Medulla oblongata (tissue), 1 donor: Measurements from ENCODE around the gene FCHO1.
"Not testable (repeated sequence)": the region's sequence is repeated elsewhere in the genome, so short reads cannot be mapped to it uniquely, and the experiment has no call there.

Experiments
- DNase-seq: peaks from one replicate; pipeline ENCODE4 v3.0.0-alpha.2; 2015; ENCODE audit errors: extremely low spot score

The FCHO1 gene

DNA sequence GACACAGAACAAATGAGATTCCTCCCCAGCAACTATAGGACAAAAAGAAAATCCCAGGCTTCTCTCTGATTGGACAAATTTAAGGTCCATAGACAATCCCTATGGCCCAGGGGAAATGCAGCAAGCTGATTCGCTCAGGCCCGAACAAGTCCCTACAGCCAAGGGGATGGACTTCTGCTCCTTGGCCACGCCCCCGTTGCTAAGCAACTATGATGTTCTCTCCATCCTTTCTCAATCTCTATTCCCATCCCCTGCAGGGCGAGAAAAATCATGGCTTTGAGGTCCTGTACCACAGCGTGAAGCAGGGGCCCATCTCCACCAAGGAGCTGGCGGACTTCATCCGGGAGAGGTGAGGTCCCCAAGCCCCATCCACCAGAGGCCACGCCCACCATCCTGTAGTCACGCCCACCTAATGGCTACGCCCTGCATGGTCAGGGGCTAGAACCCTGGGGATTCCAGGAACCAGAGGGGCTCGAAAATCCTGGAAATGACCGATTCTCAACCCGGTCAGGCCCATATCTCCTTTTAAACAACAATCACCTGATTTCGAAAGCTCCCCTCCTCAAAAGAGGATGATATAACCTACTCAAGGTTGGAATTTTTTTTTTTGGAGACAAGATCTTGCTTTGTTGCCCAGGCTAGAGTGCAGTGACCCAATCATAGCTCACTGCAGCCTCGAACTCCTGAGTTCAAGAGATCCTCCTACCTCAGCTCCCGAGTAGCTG is 11.4 kb downstream of the FCHO1 start:
- DNase-seq, result peak; percentile 52

DNA sequence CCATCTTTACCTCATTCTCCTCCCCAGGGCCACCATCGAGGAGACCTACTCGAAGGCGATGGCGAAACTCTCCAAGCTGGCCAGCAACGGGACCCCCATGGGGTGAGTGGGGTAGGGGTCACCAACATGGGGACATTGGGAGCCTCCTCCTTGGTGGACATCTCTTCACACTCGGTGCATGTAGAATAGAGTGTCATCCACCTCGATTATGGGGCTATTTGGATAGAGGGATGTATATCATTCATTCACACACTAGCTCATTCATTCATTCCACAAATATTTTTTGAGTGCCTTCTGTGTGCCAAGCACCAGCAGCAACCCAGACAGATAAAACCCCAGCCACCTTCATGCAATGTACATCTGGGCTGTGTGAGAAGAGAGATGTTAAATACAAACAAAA is 13.1 kb downstream of the FCHO1 start:
- DNase-seq, result no peak

DNA sequence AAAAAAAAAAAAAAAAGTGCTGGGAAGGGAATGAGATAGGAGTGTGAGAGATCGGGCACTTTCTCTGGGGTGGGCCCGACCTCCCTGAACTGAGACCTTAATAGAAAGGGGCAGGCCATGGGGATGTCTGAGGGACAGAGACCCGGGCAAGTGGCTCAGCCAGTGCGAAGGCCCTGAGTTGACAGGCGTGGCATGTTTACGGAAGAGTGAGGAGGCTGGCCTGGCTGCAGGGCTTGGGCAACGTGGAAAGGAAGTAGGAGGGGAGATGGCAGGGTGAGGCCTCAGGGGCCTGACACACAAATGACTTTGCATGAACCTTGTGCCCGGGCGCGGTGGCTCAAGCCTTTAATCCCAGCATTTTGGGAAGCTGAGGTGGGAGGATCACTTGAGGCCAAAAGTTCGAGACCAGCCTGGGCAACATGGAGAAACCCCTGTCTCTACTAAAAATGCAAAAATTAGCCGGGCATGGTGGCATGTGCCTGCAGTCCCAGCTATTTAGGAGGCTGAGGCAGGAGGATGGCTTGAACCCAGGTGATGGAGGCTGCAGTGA is 13.9 kb downstream of the FCHO1 start:
- peak; percentile 66 for DNase-seq

DNA sequence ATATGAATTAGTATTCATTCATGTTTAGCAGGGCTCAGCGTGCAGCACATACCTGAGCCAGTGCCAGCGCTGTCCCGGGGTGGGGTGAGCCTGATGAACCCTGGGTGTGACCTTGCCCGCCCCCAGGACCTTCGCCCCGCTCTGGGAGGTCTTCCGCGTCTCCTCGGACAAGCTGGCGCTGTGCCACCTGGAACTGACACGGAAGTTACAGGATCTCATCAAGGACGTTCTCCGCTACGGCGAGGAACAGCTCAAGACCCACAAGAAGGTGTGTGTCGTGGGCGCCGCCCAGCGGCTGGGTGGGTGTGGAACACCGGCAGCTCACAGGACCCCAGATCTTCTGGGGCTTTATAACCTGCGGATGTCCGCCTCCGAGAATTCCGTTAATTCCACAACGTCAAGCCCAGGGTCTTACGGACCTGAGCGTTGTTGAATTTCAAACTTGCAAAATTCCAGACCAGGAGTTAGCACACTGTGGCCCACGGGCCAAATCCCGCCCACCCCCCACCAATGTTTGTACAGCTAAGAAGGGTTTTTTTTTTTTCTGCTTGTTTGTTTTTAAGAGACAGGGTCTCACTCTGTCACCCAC is 15.4 kb downstream of the FCHO1 start:
- peak; percentile 78 for DNase-seq

DNA sequence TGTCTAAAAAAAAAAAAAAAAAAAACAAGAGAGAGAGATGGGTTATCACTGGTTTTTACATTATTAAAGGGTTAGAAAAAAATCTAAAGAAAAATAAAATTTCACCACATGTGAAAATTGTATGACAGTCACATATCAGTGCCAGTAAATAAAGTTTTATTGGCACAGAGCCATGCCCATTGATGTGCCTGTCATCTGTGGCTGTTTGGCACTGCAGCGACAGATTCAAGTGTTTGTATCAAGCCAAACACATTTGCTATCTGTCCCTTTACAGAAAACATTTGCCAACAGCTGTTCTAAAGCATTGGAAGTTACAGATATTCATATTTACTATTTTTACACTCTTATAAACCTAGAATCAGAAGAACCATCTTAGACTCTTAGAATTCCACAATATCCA is 16.3 kb downstream of the FCHO1 start:
- DNase-seq, result no peak

DNA sequence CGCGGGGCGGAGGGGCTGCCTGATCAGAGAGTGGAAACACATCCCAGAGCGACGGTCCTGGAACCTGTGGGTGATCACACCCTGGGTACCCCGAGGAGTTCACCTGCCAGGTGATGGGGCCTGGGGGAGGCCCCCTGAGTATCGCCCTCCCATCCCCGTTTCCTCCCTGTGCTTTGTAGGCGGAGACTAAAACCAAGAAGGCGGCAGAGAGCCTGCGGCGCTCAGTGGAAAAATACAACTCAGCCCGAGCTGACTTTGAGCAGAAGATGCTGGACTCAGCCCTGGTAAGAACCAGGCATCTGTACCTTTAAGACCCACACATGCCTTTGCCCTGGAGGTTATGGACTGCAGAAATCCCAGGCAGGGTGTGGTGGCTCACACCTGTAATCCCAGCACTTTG is 19.3 kb downstream of the FCHO1 start:
- no peak for DNase-seq

DNA sequence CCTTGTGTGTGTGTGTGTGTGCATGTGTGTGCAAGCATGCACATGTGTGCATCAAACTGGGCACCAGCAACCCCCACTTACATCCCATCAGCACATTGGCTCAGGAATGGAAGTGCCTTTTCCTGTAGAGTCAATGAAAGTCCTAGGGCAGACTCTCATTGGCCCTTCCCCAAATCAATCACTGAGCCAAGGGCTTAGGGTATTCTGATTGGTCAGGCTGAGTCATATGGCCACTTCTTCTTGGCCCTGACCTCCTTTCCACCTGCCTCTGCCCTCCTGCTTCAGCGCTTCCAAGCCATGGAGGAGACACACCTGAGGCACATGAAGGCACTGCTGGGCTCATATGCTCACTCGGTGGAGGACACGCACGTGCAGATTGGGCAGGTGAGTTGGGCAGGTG is 20.9 kb downstream of the FCHO1 start:
- no peak for DNase-seq

DNA sequence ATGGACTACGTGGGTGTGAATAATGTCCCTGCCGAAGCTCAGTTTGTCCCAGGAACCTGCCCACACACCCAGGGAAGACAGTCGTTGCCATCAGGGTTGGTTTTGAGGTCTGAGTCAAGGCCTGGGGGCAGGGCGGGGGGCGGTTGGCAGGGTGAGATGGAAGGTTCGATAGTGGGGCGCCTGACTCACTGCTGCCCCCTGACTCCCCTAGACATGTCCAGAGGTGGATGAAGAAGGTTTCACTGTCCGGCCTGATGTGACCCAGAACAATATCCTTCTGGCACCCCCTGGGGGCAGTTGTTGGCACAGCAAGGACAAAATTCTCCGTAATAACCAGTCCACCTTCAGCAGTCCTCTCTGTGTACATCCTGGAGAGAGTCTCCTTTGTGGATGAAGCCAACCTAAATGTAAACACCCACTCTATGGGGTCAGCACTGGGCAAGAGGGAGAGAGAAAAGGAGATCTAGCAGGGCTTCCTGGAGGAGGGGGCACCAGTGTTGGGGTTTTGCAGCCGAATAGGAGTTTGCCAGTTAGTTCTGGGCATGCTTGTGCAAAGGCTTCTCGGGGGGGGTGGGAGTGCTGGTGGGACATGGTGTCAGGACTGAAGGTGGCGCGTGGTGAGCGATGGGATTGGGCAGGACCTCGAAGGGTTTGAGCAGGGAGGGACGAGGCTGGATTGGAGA is 24.1 kb downstream of the FCHO1 start:
- peak; percentile 27 for DNase-seq

DNA sequence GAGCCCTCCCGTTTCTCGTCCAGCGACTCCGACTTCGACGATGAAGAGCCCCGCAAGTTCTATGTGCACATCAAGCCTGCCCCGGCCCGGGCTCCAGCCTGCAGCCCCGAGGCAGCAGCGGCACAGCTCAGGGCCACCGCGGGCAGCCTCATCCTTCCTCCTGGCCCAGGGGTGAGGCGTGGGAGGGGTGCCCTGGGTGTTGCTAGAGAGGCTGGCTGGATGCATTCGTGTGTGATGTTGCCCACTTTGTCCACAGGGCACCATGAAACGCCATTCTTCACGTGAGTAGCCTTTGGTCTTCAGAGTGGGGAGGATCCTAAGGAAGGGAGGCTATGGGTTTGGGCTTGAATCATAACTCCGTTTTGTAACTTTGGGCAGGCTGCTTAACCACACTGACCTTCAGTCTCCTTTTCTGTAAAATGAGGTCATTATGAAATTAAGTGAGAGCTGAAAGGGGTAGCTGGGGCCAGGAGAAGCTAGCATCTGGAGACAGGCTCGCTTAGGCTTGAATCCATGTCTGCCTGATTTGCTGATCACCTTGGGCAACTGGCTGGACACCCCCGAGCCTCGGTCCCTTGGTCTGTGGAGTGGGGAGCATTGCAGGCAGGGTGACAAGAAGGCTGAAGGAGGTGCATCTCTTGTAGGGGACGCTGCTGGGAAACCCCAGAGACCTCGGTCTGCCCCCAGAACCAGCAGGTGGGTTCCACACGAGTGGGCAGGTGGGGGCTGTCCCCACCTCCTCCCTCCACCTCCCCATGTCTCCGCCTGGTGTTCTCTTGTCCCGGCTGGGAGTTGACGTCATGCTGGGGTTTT is 24.9 kb downstream of the FCHO1 start:
- DNase-seq, result no peak

DNA sequence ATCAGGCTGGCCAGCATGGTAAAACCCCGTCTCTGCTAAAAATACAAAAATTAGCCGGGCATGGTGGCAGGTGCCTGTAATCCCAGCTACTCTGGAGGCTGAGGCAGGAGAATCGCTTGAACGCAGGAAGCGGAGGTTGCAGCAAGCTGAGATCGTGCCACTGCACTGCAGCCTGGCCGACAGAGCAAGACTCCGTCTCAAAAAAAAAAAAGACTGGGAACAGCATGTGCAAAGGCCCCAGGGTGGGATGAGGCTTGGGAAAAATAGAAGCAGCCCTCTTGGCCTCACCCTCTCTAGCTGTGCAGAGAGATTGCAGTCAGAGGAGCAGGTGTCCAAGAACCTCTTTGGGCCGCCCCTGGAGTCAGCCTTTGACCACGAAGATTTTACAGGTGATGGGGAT is 26.6 kb downstream of the FCHO1 start:
- DNase-seq, result not testable (repeated sequence)

DNA sequence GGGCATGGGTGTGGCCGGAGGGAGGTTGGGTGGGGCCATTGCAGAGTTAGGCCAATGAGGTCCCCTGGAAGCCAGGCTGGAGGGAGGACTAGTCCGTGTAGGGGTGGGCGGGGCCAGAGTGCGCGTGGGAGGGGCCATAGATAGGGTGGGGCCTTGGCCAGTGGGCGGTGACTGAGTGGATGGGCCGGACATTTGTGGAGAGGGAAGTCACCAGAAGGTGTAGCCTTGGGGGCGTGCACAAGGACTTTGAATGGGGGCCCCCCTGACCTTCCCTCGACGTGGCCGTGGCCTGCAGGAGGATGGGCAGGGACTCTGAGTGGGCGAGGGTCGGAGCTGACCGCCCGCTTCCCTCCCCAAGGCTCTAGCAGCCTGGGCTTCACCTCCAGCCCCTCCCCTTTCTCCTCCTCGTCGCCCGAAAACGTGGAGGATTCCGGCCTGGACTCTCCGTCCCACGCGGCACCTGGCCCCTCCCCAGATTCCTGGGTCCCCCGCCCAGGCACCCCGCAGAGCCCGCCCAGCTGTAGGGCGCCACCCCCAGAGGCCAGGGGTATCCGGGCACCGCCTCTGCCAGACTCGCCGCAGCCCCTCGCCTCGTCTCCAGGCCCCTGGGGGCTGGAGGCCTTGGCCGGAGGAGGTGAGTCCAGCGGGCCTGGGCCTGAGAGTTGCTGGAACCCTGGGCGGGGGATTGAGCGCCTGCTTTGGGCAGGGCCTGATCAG is 27.1 kb downstream of the FCHO1 start:
- no peak for DNase-seq

DNA sequence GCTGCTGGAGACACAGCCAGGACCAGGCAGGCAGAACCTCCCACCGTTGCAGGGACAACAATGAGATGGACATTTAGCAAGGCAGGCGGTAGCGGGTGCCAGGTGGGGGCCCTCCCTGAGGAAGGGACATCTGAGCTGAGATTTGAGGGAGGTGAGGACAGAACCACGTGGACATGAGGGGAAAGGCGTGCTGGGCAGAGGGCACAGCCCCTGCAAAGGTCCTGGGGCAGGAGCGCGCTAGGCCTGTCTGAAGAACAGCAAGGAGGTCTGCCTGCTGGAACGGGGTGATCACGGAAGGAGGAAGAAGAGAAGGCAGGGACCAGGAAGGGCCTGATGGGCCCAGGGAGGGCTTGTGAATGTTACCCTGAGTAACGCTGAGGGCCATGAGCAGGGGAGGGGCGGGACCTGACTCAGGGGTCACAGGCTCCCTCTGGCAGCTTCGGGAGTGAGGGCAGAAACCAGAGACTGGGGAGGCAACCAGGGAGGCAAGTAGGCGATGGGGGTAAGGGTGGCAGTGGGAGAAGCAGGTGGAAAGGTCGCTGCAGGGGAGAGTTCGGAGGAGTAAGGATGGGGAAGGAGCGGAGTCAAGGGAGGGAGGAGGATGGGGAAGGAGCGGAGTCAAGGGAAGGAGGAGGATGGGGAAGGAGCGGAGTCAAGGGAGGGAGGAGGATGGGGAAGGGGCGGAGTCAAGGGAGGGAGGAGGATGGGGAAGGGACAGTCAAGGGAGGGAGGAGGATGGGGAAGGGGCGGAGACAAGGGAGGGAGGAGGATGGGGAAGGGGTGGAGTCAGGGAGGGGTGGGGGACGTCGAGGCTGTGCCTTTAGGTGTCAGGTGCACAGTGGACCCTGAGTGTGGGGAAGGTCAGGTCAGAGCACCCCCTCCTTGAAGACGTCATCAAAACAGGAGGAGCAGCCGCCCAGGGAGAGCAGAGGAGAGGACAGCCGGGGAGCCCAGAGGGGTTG is 28.0 kb downstream of the FCHO1 start:
- DNase-seq, result peak; percentile 72

DNA sequence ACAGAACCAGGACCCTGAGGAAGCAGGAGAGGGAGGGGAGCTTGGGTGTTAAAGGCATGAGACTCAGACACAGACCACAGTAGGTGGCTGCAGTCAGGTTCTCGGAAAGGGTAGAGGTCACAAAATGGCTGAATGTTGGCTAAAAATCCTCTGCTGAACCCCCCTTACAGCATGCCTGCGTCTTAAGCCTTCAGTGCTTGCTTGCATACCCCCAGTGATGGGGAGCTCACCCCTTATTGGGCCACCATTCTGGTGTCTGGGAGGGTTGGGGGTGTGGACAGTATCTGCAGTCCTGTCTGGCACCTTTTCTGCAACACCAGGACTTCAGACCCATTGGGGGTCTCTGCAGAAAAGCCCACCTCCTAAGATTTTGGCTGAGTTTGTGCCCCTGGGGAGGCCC is 29.5 kb downstream of the FCHO1 start:
- no peak for DNase-seq

DNA sequence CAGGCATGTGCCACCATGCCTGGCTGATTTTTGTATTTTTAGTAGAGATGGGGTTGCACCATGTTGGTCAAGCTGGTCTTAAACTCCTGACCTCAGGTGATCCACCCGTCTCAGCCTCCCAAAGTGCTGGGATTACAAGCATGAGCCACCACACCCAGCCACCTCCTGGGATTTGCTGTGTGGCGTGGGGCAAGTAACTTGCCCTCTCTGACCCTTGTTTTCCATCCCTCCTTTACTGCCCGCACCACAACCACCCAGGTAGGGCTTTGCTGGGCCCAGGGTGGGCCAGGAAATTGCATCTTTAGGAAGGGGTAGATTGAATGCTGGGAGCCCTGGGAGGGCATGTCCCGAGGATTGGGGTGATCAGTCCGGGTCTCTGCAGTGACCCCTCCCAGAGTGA is 32.4 kb downstream of the FCHO1 start:
- DNase-seq, result not testable (repeated sequence)

DNA sequence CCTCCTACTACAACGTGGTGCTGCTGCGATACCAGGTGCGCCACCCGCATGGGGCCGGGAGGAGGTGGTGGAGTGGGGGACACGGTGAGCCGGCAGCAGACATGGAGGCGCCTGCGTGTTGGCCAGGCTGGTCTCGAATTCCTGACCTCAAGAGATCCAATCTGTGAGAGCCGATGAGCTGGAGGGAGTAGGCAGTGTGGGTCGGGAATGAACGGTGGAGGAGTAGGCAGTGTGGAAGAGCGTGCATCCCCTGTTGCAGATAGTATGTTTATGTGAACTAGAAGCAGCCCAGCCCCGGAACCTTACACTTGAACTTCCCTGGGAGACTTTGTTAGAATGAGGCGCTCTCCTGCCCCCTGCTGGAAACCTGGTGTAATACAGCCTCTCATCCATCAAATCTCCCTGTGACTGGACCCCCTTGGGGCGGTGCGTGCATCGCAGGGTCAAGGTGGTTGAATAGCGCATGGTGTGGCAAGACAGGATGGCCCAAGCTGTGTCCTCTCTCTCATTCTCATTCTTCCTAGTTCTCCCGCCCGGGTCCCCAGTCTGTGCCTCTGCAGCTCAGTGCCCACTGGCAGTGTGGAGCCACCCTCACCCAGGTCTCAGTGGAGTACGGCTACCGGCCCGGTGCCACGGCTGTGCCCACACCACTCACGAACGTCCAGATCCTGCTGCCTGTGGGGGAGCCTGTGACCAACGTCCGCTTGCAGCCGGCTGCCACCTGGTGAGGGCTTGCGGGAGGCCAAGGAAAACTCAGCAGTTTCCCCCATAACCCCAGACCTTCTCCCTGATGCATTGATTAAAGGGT is 33.1 kb downstream of the FCHO1 start:
- DNase-seq, result peak; percentile 76

DNA sequence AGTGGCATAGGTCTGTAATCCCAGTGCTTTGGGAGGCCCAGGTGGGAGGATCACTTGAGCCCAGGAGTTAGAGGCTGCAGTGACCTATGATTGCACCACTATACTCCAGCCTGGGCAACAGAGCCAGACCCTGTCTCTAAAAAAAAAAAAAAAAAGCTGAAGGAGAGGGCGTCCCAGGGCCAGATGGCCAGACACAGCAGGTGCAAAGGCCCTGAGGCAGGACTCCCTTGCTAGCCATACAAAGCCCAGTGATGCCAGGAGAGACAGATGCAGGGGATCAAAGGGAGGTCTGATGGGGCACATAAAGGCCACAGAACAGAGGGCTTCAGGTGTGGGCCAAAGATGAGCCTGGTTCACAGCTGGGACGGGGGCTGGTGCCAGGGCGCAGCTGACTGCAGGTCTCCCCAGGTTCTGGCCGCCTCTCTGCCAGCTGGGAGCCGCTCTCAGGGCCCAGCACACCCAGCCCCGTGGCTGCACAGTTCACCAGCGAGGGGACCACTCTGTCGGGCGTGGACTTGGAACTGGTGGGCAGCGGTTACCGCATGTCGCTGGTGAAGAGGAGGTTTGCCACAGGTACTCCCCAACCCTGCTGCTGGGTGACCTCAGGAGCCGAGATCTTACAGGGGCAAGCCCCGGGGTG is 36.1 kb downstream of the FCHO1 start:
- no peak for DNase-seq

DNA sequence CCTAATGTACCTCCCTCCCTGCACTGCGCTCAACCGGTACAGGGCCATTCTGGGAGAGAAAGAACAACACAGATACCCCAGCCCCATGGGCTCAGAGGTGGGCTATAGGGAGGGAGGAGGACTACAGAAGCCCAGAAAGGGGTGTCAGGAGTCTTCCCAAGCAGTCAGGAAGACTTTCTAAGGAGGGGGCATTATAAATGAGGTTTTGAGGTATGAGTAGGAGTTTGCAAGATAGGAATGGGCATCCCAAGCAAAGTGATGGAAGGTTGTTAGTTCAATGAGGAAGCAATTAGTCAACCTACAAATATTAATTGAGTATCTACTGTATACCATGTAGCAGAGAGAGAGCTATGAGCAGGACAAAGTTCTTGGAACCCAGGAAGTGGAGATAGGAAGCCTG is 37.4 kb downstream of the FCHO1 start:
- DNase-seq, result no peak

DNA sequence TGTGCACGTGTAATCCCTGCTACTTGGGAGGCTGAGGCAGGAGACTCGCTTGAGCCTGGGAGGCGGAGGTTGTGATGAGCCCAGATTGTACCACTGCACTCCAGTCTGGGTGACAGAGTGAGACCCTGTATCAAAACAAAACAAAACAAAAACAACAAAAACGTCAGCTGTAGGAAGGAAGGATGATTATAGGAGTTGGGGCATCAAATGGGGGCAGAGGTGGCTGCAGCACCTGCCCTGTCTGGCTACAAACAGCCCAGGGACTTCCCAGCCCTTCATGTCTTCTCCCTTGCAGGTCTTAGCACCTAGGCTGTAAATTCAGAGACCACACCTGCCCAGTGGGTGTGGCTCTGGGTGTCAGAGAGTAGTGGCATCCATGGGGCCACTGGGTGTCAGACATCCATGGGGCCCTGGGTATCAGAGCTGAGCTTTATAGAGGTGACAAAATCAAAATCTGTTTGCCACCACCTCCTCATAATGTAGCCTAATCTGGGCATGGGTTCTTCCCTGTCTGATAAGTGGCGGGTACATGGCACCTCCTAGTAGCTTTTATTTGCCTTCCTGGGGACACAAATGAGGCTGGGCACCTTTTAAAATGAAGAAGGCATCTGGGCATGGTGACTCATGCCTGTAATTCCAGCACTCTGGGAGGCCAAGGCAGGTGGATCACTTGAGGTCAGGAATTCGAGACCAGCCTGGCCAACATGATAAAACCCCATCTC is 38.9 kb downstream of the FCHO1 start:
- no peak for DNase-seq
